ENCODE measurements around the gene DTYMK.
A peak's percentile ranks its signal among the peaks of the same experiment; 100 is the strongest.

The DTYMK gene

GRCh38 chr2:241703032-241703604, 16.5 kb upstream of the DTYMK start:
- peak in 1 of 4 experiments; percentile 20 for DNase-seq

DNA sequence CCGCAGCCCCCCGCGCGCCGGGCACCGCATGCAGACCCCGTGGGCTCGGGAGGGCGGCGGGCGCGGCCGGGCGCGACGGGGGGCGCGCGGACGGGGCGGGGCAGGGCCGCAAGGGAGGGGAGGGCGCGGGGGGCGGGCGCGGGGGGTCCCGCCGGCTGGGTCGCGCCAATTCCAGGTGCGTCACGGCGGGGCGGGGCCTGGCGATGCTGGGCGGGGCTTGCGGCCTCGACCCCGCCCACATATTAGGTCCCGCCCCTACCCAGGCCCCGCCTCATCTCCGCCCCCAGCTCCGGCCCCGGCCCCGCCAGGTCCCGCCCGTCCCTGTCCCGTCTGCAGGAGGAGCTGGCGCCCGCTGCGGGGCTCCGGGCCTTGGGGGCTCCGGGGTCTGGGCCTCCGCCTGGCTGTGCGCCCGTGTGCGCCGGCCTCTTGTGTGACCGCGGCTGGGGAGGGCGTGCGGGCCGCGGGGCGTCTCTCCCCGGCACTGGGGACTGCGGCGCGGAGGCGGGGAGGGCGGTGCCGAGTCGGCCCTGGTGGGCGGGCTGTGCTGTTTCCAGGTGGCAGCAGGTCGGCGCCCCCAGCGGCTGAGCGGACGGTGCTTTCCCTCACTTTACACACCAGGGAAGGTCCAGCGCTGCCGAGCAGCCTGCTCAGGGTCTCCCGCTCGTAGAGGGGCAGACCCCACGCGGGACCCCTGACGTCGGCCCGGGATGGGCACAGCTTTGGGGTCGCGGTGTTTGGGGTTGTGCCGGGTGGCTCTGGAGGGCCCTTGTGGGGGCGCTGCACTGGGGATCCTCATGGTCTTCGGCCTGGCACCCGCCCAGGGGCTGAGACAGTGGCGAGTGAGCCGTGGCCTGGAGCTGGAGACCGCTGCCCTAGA, 15.8 kb upstream of the DTYMK start:
- DNase-seq = peak; percentile 87 to 96 (median 93)

DNA sequence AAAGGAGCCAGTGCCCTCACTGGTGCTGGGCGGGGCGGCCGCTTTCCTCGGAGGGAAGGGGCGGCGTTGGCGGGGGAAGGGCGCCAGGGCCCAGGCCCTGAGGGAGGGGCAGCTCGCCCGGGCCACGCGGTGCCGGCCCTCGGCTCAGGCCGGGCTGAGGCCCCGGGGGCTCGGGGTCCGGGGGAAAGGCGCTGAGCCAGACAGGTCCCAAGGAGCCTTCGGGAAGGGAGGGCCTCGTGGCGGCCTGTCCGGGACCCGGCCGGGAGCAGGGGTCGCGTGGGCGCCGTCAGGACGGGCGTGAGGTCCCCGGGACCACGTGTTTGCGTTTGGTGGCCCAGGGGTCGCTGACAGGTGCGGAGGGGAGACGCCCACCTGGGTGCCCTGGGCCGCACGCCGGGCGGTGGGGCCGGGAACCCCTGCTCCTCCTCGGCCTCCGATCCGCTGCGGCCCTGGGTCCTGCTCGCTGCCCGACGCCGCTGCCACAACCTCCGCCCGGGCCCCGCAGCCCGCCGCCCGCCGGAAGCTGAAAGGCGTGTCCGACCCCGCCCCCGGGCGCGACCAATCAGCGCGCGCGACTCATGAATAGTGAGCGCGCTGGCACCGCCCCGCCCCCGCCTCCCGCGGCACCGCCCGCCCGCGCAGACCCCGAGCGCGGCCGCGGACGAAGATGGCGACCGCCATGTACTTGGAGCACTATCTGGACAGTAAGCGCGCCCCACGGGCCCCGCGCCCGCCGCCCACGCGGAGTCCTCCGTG, 15.0 kb upstream of the DTYMK start, which contains the start of gene ING5:
ING5 (plus strand) TSS at position 641 of the 756 bp plus-strand sequence; CDS start at position 668, 27 bp downstream.
- peak; percentile 96 to 100 (median 98) for DNase-seq

DNA sequence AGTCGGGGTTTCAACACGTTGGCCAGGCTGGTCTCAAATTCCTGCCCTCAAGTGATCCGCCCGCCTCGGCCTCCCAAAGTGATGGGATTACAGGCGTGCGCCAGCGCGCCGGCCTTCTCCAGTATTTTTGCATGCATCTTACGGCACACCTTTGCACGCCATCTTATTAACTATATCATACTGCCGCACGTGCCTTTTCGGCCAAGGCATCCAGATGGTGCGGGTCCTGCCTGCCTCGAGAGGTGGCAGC, 14.5 kb upstream of the DTYMK start:
- no peak for DNase-seq

- DNase-seq = no peak
Observed at GRCh38 chr2:241695651-241696050, 9.0 kb upstream of the DTYMK start.

- DNase-seq = no peak
Observed at GRCh38 chr2:241692448-241692847, 5.8 kb upstream of the DTYMK start.

- DNase-seq = no peak
Observed at GRCh38 chr2:241690202-241690717, 3.6 kb upstream of the DTYMK start.

GRCh38 chr2:241689306-241689705, 2.7 kb upstream of the DTYMK start:
- DNase-seq = no peak

DNA sequence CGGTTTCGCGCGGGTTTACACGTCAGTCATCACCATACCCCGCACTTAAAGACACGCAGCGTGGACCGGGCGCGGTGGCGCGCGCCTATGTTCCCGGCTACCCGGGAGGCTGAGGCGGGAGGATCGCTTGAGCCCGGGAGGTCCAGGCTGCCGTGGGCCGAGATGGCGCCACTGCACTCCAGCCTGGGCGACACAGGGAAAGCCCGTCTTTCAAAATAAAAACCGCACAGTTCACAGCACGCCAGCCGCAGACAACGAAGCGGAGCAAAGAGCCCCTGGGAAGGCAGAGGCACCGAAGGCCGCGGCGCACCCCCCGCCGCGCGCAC, 328 bp downstream of the DTYMK start:
- peak in 1 of 4 experiments; percentile 42 for DNase-seq

- peak; percentile 33 to 65 (median 54) for DNase-seq
Observed at GRCh38 chr2:241680827-241681599, 5.6 kb downstream of the DTYMK start.

DNA sequence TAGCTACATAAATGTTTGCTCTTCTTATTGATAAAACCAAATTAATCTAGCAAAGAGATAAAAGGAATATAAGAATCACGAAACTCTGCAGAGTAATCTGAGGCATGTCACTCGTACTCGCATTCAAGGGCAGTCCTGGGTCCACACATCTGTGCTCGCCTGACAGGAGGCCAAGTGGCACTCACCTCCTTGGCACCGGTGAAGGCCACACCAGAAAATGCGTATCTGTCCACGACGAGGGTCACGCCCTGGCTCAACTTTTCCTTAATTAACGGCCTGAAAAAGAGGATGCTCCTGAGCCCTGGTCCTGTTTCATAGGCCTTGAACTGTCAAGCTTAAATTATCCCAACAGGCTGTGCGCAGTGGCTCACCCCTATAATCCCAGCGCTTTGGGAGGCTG, 6.6 kb downstream of the DTYMK start:
- DNase-seq = no peak

DNA sequence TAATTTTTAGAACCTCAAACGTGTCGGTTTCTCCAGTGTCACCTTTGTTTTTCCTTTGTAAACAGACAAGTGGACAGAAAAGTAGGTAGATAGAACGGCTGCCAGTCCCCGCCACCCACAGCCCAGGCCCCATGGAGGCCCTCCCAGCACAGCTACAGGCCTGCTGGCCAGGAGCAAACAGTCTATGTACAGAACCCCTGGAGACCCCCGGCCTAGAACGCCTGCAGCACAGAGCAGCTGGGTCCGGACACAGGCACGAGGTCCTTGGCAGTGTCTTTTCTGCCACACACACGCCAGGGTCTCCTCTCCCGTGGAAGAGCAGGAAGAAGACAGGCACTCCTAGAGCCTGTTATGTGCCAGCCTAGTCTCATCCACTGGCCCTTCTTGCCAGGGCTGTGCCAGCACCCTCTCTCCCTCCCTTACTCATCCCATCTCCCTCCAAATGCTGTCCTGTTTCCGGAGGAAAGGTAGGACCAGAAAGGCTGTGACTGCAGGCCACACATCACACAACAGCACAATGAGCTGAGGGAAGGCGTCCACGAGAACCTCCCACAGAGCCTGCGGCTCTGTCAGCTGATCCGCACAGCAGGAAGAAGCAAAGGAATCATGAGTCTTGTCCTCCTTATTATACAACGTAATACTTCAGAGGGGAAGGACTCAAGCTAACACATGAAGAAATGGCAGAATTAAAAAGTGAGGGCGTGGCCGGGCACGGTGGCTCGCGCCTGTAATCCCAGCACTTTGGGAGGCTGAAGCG, 7.7 kb downstream of the DTYMK start:
- no peak for DNase-seq

DNA sequence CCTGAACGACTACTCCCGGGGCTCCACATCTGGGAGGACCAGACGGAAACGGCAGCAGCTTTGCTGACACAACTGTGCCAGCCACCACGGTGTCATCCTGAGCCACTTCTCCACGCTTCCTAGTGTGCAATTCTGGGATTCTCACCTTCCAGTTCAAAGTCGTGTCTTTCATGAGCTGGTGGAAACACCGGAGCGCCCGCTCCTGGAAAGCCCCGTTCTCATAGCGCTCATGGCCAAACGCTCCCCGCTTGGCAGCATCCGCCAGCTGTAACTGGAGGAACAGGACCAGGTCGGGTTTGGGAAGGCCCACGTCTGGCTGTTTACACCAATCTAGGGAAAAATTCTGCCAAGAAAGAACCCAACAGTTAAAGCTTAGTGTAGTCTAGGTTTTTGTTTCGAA, 8.3 kb downstream of the DTYMK start:
- no peak for DNase-seq

GRCh38 chr2:241677392-241677791, 9.2 kb downstream of the DTYMK start:
- no peak for DNase-seq

GRCh38 chr2:241676665-241677064, 9.9 kb downstream of the DTYMK start:
- DNase-seq = no peak

DNA sequence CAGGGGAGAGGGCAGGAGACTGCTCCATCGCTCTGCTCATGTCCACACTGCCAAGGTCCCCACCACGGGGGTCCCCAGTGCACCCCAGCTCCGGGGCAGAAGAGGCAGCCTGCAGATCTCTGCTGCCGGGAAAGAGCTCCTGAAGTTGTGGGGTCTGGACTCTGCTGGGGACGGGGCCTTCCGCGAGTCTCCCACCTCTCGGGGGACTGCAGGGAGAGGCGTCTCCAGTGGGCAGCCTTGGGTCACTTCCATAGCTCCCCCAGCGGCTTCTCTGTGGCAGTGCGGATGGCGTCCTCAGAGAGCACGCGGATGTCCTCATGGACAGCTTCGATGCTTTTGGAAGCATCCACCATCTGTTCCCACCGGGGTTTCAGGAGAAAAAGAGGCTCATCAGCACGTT, 10.7 kb downstream of the DTYMK start:
- no peak for DNase-seq

DNA sequence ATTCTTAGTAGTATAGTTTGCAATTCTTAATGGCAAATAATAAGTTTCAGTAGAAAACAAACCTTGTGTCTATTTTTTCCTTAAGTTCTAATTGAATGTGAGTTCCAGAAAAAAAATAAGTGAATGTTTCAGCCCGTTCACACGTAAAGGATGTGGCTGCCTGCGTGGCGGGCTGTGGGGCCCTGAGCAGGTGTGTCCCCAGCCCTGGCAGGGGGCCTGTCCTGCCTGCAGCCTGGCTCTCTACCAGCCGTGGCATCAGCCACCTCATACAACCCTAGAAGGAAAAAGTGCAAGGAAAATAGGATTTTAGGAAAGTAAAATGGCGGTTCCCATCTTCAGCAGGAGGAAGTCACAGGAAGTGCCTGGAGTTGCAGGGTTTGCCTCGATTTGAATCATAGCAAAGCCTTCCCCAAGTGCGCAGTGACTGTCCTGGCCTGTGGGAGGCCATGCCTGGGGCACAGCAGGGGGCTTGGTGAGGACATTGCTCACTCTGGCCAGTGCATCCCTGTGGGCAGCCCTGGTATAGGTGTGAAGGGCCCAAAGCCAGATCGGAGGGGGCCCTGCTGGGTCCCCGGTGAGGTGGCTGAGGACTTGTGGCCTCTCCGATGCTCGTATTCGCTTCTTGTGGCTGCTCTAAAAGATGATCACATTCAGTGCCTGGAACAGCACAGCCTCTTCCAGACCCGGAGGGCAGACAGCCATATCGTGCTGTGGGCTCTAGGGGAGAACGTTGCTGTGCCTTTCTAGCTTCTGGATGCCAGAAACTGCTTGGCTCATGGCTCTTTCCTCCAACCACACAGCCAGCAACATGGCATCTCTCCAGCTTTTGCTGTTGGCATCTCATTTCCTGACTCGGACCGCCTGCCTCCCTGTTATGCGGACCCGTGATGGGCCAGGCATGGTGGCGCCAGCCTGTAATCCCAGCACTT, 12.6 kb downstream of the DTYMK start:
- no peak for DNase-seq

GRCh38 chr2:241673189-241673663, 13.4 kb downstream of the DTYMK start:
- no peak for DNase-seq

DNA sequence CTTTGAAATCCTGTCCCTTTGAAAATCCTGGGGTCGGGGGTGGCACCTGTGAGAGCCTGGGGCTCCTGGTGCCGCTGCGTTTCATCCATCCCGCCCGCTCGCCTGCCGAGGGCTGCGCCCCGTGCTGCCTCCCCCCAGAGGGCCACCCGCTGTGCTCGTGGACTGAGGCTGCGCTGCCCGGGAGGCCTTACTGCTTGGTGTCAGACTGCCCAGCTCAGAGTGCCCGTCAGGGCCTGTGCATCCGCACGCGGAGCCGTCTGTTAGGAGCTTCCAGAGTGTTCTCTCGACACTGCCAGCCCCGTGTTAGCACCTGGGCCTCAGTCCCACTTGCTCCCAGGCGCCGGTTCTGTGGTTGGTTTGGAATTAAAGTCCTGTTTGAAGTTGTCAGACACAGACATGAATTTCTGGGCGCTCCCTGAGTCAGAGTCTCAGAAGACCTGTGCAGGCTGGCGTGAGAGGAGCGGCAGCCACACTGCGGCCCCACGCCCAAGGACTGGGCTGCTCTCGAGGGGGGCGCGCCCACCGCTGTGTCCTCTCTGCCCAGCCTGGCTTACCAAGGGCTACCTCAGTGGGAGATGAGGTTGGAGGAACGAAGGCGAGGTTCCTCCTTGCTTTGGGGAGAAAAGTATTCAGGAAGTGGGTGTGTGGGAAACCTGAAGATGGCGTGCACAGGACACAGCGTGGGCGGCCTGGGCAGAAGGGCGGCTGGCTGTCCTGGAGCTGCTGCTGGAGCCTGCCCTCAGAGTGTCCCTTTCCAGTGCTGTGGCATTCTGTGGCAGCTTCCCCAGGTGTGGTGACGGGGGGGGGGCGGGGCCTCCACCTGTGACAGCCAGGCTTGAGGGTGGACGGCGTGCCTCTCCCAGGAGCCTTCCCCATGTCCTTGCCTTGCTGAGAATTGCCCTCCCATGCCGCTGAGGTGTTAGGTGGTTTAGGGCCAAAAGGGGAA, 14.1 kb downstream of the DTYMK start:
- DNase-seq = peak in 1 of 4 experiments; percentile 22

All from suppressor macrophage (primary cell).